Endodermal cell (in vitro differentiated cells): ENCODE data around the gene PIK3C2B. TPM values are rescaled to one million over a fixed set of nuclear protein-coding genes. Genes with fewer than 3 reads are reported as not detected.

Experiments
- DNase-seq: peaks from one replicate; pipeline ENCODE4 v3.0.0-alpha.2; 2017
- H3K27ac ChIP-seq: 2 replicates; pipeline ENCODE4 v1.5.1; 2013; ENCODE audit warnings: mild to moderate bottlenecking, low read depth, low read length, moderate library complexity
- H3K27me3 ChIP-seq: 2 replicates; pipeline ENCODE4 v1.6.1; 2013; ENCODE audit warnings: mild to moderate bottlenecking, low read length, moderate library complexity; ENCODE audit not compliant: insufficient read depth, control insufficient read depth, poor library complexity, severe bottlenecking
- H3K36me3 ChIP-seq: 2 replicates; pipeline ENCODE4 v1.7.0; 2013; ENCODE audit warnings: mild to moderate bottlenecking, low read length, moderate library complexity; ENCODE audit not compliant: control insufficient read depth, insufficient read depth
- H3K4me1 ChIP-seq: one replicate; pipeline ENCODE4 v1.7.0; 2013; ENCODE audit warnings: low read length; ENCODE audit not compliant: control insufficient read depth, insufficient read depth
- H3K4me3 ChIP-seq: 2 replicates; pipeline ENCODE4 v1.5.1; 2013; ENCODE audit warnings: mild to moderate bottlenecking, low read length, moderate library complexity
- H3K9ac ChIP-seq: 2 replicates; pipeline ENCODE4 v1.6.1; 2013; ENCODE audit warnings: mild to moderate bottlenecking, low read length, moderate library complexity; ENCODE audit not compliant: poor library complexity, severe bottlenecking; ENCODE audit errors: extremely low read depth
- H3K9me3 ChIP-seq: 2 replicates; pipeline ENCODE4 v1.6.1; 2013; ENCODE audit warnings: mild to moderate bottlenecking, low read length, moderate library complexity; ENCODE audit not compliant: control insufficient read depth
- H3K27ac Mint-ChIP-seq: 2 replicates; pipeline ENCODE4 v1.8.0; 2020; ENCODE audit warnings: mixed read lengths
- H3K27me3 Mint-ChIP-seq: 2 replicates; pipeline ENCODE4 v1.8.0; 2021; ENCODE audit warnings: mild to moderate bottlenecking, mixed read lengths; ENCODE audit not compliant: insufficient read depth
- H3K36me3 Mint-ChIP-seq: 2 replicates; pipeline ENCODE4 v1.8.0; 2020; ENCODE audit warnings: low read depth, mixed read lengths
- H3K4me1 Mint-ChIP-seq: 2 replicates; pipeline ENCODE4 v1.8.0; 2020; ENCODE audit warnings: mixed read lengths
- H3K4me3 Mint-ChIP-seq: 2 replicates; pipeline ENCODE4 v1.8.0; 2020; ENCODE audit warnings: mild to moderate bottlenecking, moderate library complexity, mixed read lengths
- H3K9me3 Mint-ChIP-seq: 2 replicates; pipeline ENCODE4 v1.8.0; 2020; ENCODE audit warnings: mild to moderate bottlenecking, mixed read lengths
- CTCF ChIP-seq: fragments of 200-600 bp; sonication (generic); conservative IDR thresholded peaks from 2 replicates; pipeline ENCODE4 v1.5.0; 2021; ENCODE audit warnings: antibody characterized with exemption, mild to moderate bottlenecking
- WGBS, 2 experiments: methylation state at CpG; one replicate each; pipeline versions ENCODE4 v1.1.5 to v1.1.7; 2013; ENCODE audit warnings: missing lambda C conversion rate in 2 of 2, mixed read lengths in 1 of 2; ENCODE audit not compliant: insufficient coverage in 1 of 2, insufficient read length in 1 of 2; 5-methylcytosine and 5-hydroxymethylcytosine counted together
- total RNA-seq, 2 donors: library from RNA; stranded (reverse); fragmentation: NEBNext Ultra II Directional in 1 of 2; extraction: Animal tissue kit (Norgen Biotek cat#: 25700) in 1 of 2; gene quantifications; 2 replicates in 1 of 2; 3 replicates in 1 of 2; pipeline ENCODE4 v1.2.1, GENCODE V29; 2021

The PIK3C2B gene
- total RNA-seq, 2 donors from 2014 or later, result 21.3 to 23.9 TPM

GRCh38 chr1:204449678-204450280 lies 44.8 kb downstream of the PIK3C2B start:
- Mint-ChIP-seq H3K4me1 (peaks cover 22% of the 10 kb centered on the region), H3K27me3 (no peaks in the 10 kb centered on the region), H3K9me3 (no peaks in the 10 kb centered on the region), H3K27ac (no peak overlapping the region), H3K4me3 (no peak overlapping the region), H3K36me3 (peaks cover 27% of the 10 kb centered on the region)
- no peak overlapping the region for H3K27ac ChIP-seq
- peaks cover 2% of the 10 kb centered on the region for H3K27me3 ChIP-seq
- no peaks in the 10 kb centered on the region for H3K9me3 ChIP-seq
- no peaks in the 10 kb centered on the region for H3K4me1 ChIP-seq
- H3K9ac ChIP-seq, result no peak overlapping the region
- no peak for TF ChIP-seq CTCF
- 81 to 96% methylated on average over 4 to 8 of the region's 8 CpGs for WGBS, 2 experiments
- no peak for DNase-seq
- H3K4me3 ChIP-seq, result no peak overlapping the region
- peaks cover 17% of the 10 kb centered on the region for H3K36me3 ChIP-seq

- Mint-ChIP-seq H3K4me1 (peaks cover 22% of the 10 kb centered on the region), H3K27ac (no peak overlapping the region), H3K4me3 (no peak overlapping the region), H3K36me3 (peaks cover 24% of the 10 kb centered on the region), H3K27me3 (no peaks in the 10 kb centered on the region), H3K9me3 (no peaks in the 10 kb centered on the region)
- Histone ChIP-seq H3K36me3 (peaks cover 22% of the 10 kb centered on the region), H3K27ac (no peak overlapping the region), H3K4me1 (no peaks in the 10 kb centered on the region), H3K9me3 (no peaks in the 10 kb centered on the region), H3K9ac (no peak overlapping the region), H3K4me3 (no peak overlapping the region), H3K27me3 (peaks cover 9% of the 10 kb centered on the region)
- DNase-seq, result no peak
- TF ChIP-seq CTCF, result no peak
- 94 to 96% methylated on average over 6 of the region's 6 CpGs for WGBS, 2 experiments
These were observed 45.5 kb downstream of the PIK3C2B start for GRCh38 chr1:204448991-204449677.

GRCh38 chr1:204448344-204448964 lies 46.2 kb downstream of the PIK3C2B start:
- no peak overlapping the region for H3K4me3 Mint-ChIP-seq

More at GRCh38 chr1:204448344-204448964, 46.2 kb downstream of the PIK3C2B start:
- Mint-ChIP-seq H3K27me3 (peaks cover 3% of the 10 kb centered on the region), H3K4me1 (peaks cover 22% of the 10 kb centered on the region), H3K36me3 (peaks cover 28% of the 10 kb centered on the region), H3K27ac (no peak overlapping the region), H3K9me3 (no peaks in the 10 kb centered on the region)
- WGBS, 2 experiments, result 85 to 90% methylated on average over 7 of the region's 7 CpGs
- H3K27ac ChIP-seq, result no peak overlapping the region
- TF ChIP-seq CTCF, result no peak
- H3K4me3 ChIP-seq, result no peak overlapping the region
- DNase-seq, result no peak
- no peaks in the 10 kb centered on the region for H3K9me3 ChIP-seq
- H3K9ac ChIP-seq, result no peak overlapping the region
- H3K27me3 ChIP-seq, result peaks cover 13% of the 10 kb centered on the region
- peaks cover 29% of the 10 kb centered on the region for H3K36me3 ChIP-seq
- H3K4me1 ChIP-seq, result no peaks in the 10 kb centered on the region
